MCF 10A (cell line): ENCODE data around the gene MMP24OS. TPM values are rescaled to one million over a fixed set of nuclear protein-coding genes. Genes with fewer than 3 reads are reported as not detected.
A peak's percentile ranks its signal among the peaks of the same experiment; 100 is the strongest.

Source experiments
- BruUV-seq: library from RNA; stranded (reverse); fragments of 400-500 nt; replicated peaks from 2 replicates; lab custom pipeline; 2021; lab: Mats Ljungman, UMichigan
- CTCF ChIA-PET: fragments of 300-600 bp; sonication (Branson Sonifier 250); formaldehyde crosslinking; extraction: SDS; loops from one replicate; lab custom pipeline; 2021; ENCODE audit warnings: antibody characterized with exemption, inconsistent platforms; lab: Yijun Ruan, JAX
- POLR2A ChIA-PET: fragments of 300-600, 350-650 bp; sonication (Branson Sonifier 250); formaldehyde crosslinking; extraction: SDS; loops from one replicate; lab custom pipeline; 2020; ENCODE audit warnings: antibody characterized with exemption, inconsistent platforms; lab: Yijun Ruan, JAX
- DNase-seq: peaks from one replicate; pipeline ENCODE4 v3.0.0-alpha.2; 2018; ENCODE audit not compliant: unreplicated experiment
- H3K27ac Mint-ChIP-seq: one replicate; pipeline ENCODE4 v1.8.0; 2022; ENCODE audit warnings: mild to moderate bottlenecking, low read depth, mixed read lengths; ENCODE audit not compliant: unreplicated experiment
- H3K27me3 Mint-ChIP-seq: one replicate; pipeline ENCODE4 v1.8.0; 2022; ENCODE audit warnings: mixed read lengths; ENCODE audit not compliant: insufficient read depth, unreplicated experiment
- H3K36me3 Mint-ChIP-seq: one replicate; pipeline ENCODE4 v1.8.0; 2022; ENCODE audit warnings: mild to moderate bottlenecking, moderate library complexity, mixed read lengths; ENCODE audit not compliant: insufficient read depth, unreplicated experiment
- H3K4me1 Mint-ChIP-seq: one replicate; pipeline ENCODE4 v1.8.0; 2022; ENCODE audit warnings: mixed read lengths; ENCODE audit not compliant: insufficient read depth, unreplicated experiment
- H3K4me3 Mint-ChIP-seq: one replicate; pipeline ENCODE4 v1.8.0; 2022; ENCODE audit warnings: mild to moderate bottlenecking, moderate library complexity, mixed read lengths; ENCODE audit not compliant: unreplicated experiment
- H3K9me3 Mint-ChIP-seq: one replicate; pipeline ENCODE4 v1.8.0; 2022; ENCODE audit warnings: mixed read lengths; ENCODE audit not compliant: unreplicated experiment
- intact Hi-C: fragments of 100-400 bp; cut with micrococcal nuclease; formaldehyde crosslinking; loops from 2 replicates; pipeline ENCODE4 v1.14.1; 2022
- total RNA-seq: library from RNA; stranded (reverse); gene quantifications from 2 replicates; pipeline ENCODE4 v1.2.3, GENCODE V29; 2022
- TF ChIP-seq, protein P1 (sequence below): fragments of 200-600 bp; IDR thresholded peaks from one replicate; pipeline ENCODE4 v1.8.0; 2022; ENCODE audit warnings: antibody characterized with exemption, mild to moderate bottlenecking; ENCODE audit not compliant: unreplicated experiment

The MMP24OS gene
- total RNA-seq, 1 experiment from 2014 or later: 52.2 TPM

DNA sequence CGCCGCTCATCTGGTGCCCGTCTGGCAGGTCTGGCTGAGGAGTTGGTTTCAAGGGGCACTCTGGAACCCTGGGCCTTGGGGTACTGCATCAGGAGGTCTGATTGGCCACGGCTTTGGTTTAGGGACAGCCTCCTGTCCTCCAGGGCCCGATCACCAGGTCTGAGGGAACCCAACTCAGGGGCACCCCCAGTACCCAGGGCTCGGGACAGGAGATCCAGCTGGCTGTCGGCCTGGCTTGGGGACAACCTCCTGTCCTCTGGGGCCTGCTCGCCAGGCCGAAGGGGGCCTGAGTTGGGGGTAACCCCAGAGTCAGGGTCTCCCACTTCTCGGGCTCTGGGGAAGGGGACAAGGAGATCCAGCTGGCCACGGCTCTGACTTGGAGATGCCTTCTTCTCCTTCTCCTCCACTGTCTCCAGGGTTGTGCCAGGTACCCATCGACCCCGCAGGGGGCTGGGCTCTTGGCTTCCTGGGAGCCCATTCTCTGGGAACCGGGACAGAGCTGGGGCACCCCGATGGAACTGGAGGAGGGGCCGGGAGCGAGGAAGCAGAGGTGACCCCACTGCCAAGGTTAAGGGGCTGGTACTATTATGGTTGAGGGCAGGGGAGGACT lies 9.1 kb upstream of the MMP24OS start:
- intact Hi-C loops: no loop called here
- Mint-ChIP-seq H3K4me1 (peaks cover 14% of the 10 kb centered on the region), H3K27me3 (no peaks in the 10 kb centered on the region), H3K9me3 (no peaks in the 10 kb centered on the region), H3K4me3 (no peak overlapping the region), H3K27ac (no peak overlapping the region), H3K36me3 (peaks cover 13% of the 10 kb centered on the region)
- TF ChIP-seq, protein P1, sequence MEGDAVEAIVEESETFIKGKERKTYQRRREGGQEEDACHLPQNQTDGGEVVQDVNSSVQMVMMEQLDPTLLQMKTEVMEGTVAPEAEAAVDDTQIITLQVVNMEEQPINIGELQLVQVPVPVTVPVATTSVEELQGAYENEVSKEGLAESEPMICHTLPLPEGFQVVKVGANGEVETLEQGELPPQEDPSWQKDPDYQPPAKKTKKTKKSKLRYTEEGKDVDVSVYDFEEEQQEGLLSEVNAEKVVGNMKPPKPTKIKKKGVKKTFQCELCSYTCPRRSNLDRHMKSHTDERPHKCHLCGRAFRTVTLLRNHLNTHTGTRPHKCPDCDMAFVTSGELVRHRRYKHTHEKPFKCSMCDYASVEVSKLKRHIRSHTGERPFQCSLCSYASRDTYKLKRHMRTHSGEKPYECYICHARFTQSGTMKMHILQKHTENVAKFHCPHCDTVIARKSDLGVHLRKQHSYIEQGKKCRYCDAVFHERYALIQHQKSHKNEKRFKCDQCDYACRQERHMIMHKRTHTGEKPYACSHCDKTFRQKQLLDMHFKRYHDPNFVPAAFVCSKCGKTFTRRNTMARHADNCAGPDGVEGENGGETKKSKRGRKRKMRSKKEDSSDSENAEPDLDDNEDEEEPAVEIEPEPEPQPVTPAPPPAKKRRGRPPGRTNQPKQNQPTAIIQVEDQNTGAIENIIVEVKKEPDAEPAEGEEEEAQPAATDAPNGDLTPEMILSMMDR: no peak
- ChIA-PET POLR2A (interaction anchor here (0.5 to 2.2 kb wide), 6 partner anchors 9 to 168 kb away, joined by 3 to 6 read pairs (median 4); partner anchors contain the start of gene CEP250), CTCF (interaction anchor here (0.5 to 1.6 kb wide), 7 partner anchors 15 to 182 kb away, joined by 3 to 4 read pairs (median 4); partner anchors contain the start of gene GDF5)
- no peak for DNase-seq
- BruUV-seq: no TSS peak

DNA sequence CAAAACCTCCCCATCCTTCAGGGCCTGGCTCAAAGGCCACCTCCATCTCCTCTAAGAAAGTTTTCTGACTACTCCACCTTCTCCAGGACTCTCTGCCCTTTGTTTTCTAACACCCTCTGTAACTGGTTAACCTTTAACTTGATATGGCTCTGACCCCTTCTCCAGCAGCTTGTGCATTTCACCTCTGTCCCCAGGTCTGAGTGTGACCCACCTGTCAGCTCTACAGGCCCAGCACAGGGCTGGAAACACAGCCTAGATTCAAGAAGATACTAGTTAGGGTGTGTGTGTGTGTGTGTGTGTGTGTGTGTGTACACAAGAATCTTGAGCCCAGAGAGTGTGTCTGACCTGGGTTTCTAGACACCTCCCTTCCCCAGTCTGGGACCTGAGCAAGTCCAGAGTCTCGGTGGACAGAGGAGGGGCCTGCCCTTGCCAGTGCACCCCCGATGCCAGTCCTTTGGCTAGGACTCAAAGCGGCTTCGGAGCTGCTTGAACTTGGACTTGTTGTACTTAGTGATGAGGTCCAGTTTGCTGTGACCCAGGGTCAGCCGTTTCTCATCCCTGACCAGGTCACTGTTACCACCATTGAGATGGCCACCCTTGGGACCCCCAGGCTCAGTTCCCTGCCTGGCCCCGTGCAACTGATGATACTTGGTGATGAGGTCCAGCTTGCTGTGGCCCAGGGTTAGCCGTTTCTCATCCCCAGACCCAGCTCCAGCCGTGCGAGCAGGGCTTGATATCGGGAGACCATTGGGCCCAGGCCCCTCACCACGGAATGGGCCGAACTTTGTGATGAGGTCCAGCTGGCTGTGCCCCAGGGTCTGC lies 8.4 kb upstream of the MMP24OS start:
- Mint-ChIP-seq H3K27me3 (no peaks in the 10 kb centered on the region), H3K4me3 (peak overlapping the region; percentile 89), H3K36me3 (peaks cover 20% of the 10 kb centered on the region), H3K27ac (peak overlapping the region; percentile 81), H3K4me1 (peaks cover 14% of the 10 kb centered on the region), H3K9me3 (no peaks in the 10 kb centered on the region)
- BruUV-seq: no TSS peak
- ChIA-PET CTCF (interaction anchor here (0.5 to 1.6 kb wide), 6 partner anchors 16 to 161 kb away, joined by 3 to 4 read pairs (median 4); partner anchors contain the start of gene GDF5), POLR2A (interaction anchor here (0.5 to 2.2 kb wide), 7 partner anchors 10 to 170 kb away, joined by 3 to 6 read pairs (median 4); partner anchors contain the start of gene CEP250)
- intact Hi-C loops: no loop called here
- TF ChIP-seq, protein P1: no peak
- no peak for DNase-seq

DNA sequence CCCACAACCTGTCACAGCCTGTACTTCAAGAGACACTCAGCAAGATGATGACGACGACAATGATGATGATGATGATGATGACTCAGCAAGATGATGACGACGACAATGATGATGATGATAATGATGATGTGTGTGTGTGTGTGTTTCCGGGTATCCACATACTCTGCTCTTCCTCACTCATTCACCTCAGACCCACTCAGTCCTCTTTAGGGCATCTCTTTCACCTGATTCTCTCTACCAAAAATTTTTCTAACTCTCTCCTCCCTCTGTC lies 7.8 kb upstream of the MMP24OS start:
- no peak for DNase-seq
- no peaks in the 10 kb centered on the region for H3K27me3 Mint-ChIP-seq
- intact Hi-C loops: no loop called here
- ChIA-PET CTCF (interaction anchor here (1.6 kb wide), 1 partner anchor 18 kb away, joined by 4 read pairs; no protein-coding TSS in a partner anchor), POLR2A (interaction anchor here (0.7 to 1.0 kb wide), 2 partner anchors 58 to 171 kb away, joined by 3 read pairs; no protein-coding TSS in a partner anchor)
- peaks cover 25% of the 10 kb centered on the region for H3K36me3 Mint-ChIP-seq
- no peaks in the 10 kb centered on the region for H3K9me3 Mint-ChIP-seq
- peak overlapping the region; percentile 81 for H3K27ac Mint-ChIP-seq
- TF ChIP-seq, protein P1: no peak
- no TSS peak for BruUV-seq
- peak overlapping the region; percentile 89 for H3K4me3 Mint-ChIP-seq
- peaks cover 14% of the 10 kb centered on the region for H3K4me1 Mint-ChIP-seq
